ENCODE results near the gene KIF22. TPM values are rescaled to one million over a fixed set of nuclear protein-coding genes. Genes with fewer than 3 reads are reported as not detected.

Gene KIF22
- total RNA-seq, 3 donors from 2014 or later (not counting 1 experiment from before 2014, with no cell fraction given): 73.4 to 96.0 (median 86.5) TPM

DNA sequence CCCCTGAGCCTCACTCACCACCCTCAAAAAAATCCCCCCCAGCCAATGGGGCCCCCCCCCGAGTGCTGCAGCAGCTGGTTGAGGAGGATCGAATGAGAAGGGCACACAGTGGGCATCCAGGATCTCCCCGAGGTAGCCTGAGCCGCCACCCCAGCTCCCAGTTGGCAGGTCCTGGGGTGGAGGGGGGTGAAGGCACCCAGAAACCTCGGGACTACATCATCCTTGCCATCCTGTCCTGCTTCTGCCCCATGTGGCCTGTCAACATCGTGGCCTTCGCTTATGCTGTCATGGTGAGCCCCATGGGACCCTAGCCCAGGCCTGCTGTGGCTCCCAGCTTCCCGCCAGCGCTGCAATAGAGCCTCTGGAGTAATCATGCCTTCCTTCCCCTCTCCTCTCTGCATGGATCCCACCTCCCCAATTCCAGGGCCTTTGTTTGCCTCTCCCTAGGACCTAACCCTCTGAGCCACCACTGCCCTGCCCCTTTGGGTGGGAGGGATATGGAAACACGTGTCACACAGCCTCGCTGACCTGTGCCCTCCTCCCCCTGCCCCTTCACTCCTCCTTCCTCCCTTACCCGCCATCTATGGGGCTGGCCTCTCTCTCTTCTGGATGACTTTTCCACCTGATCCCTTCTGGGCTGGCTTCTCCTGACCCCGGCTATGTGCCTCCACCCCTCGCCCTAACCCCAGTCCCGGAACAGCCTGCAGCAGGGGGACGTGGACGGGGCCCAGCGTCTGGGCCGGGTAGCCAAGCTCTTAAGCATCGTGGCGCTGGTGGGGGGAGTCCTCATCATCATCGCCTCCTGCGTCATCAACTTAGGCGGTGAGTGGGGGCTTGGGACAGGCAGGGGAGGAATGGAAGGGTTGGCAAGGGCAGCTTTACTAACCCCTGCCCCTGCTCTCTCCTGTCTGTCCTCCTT, 23.4 kb downstream of the KIF22 start:
- Histone ChIP-seq H3K36me3 (ENCODE audit: control insufficient read depth, insufficient read depth, low read length) (peaks cover 21% of the 10 kb centered on the region), H3K4me1 (ENCODE audit: control insufficient read depth, insufficient read depth, low read length) (peaks cover 64% of the 10 kb centered on the region), H3K27me3 (ENCODE audit: control insufficient read depth, insufficient read depth, low read length) (no peaks in the 10 kb centered on the region), H3K4me3 (ENCODE audit: low read length) (no peak overlapping the region), H3K27ac (ENCODE audit: low read length) (no peak overlapping the region), H3K9me3 (ENCODE audit: control insufficient read depth, insufficient read depth, low read length) (no peaks in the 10 kb centered on the region)
- 93% methylated on average over 23 of the region's 24 CpGs for WGBS (ENCODE audit: insufficient coverage)
- Mint-ChIP-seq H3K4me1 (peaks cover 50 to 72% of the 10 kb centered on the region in 2 donors), H3K27me3 (ENCODE audit: low read depth in 2 of 2) (peaks cover 0 to 2% of the 10 kb centered on the region in 2 donors), H3K4me3 (peak overlapping the region; percentile 31), H3K27ac (no peak overlapping the region), H3K36me3 (peaks cover 5% of the 10 kb centered on the region), H3K9me3 (no peaks in the 10 kb centered on the region)
- no peak for ATAC-seq
- DNase-seq: peak in 1 of 2 donors; percentile 21
- TF ChIP-seq, protein P1, sequence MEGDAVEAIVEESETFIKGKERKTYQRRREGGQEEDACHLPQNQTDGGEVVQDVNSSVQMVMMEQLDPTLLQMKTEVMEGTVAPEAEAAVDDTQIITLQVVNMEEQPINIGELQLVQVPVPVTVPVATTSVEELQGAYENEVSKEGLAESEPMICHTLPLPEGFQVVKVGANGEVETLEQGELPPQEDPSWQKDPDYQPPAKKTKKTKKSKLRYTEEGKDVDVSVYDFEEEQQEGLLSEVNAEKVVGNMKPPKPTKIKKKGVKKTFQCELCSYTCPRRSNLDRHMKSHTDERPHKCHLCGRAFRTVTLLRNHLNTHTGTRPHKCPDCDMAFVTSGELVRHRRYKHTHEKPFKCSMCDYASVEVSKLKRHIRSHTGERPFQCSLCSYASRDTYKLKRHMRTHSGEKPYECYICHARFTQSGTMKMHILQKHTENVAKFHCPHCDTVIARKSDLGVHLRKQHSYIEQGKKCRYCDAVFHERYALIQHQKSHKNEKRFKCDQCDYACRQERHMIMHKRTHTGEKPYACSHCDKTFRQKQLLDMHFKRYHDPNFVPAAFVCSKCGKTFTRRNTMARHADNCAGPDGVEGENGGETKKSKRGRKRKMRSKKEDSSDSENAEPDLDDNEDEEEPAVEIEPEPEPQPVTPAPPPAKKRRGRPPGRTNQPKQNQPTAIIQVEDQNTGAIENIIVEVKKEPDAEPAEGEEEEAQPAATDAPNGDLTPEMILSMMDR (IDR thresholded peaks at IDR 0.05): no peak
- intact Hi-C loops (cut with micrococcal nuclease): no loop called here

DNA sequence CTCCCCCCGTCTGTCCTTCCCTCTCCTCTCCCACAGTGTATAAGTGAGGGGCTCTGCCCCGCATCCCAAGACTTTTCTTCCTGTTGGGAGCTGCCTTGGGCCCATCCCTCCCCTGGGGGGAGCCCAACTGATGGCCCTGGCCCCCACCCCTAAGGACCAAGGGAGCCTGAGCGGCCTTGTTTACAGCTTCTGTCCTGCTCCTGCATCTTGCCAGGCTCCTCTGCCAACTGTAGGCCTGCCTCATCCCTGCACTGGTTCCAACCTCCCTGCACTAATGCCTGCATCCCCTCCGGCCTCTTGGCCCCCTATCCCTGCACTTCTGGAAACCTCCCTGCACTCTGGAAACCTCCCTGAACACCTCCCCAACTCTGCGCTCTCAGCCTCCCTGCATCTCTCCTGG, 24.0 kb downstream of the KIF22 start:
- TF ChIP-seq, protein P1 (IDR thresholded peaks at IDR 0.05): no peak
- Histone ChIP-seq H3K27ac (ENCODE audit: low read length) (no peak overlapping the region), H3K36me3 (ENCODE audit: control insufficient read depth, insufficient read depth, low read length) (peaks cover 19% of the 10 kb centered on the region), H3K4me1 (ENCODE audit: control insufficient read depth, insufficient read depth, low read length) (peaks cover 63% of the 10 kb centered on the region), H3K4me3 (ENCODE audit: low read length) (no peak overlapping the region), H3K27me3 (ENCODE audit: control insufficient read depth, insufficient read depth, low read length) (no peaks in the 10 kb centered on the region), H3K9me3 (ENCODE audit: control insufficient read depth, insufficient read depth, low read length) (no peaks in the 10 kb centered on the region)
- Mint-ChIP-seq H3K4me1 (peaks cover 51 to 77% of the 10 kb centered on the region in 2 donors), H3K27ac (peak overlapping the region; percentile 94 to 98), H3K9me3 (no peaks in the 10 kb centered on the region), H3K36me3 (peaks cover 5% of the 10 kb centered on the region), H3K4me3 (peak overlapping the region; percentile 99), H3K27me3 (ENCODE audit: low read depth in 2 of 2) (peaks cover 0 to 2% of the 10 kb centered on the region in 2 donors)
- DNase-seq (no peak), ATAC-seq (no peak)
- 97% methylated on average over 4 of the region's 5 CpGs for WGBS (ENCODE audit: insufficient coverage)
- intact Hi-C loops (cut with micrococcal nuclease): no loop called here

DNA sequence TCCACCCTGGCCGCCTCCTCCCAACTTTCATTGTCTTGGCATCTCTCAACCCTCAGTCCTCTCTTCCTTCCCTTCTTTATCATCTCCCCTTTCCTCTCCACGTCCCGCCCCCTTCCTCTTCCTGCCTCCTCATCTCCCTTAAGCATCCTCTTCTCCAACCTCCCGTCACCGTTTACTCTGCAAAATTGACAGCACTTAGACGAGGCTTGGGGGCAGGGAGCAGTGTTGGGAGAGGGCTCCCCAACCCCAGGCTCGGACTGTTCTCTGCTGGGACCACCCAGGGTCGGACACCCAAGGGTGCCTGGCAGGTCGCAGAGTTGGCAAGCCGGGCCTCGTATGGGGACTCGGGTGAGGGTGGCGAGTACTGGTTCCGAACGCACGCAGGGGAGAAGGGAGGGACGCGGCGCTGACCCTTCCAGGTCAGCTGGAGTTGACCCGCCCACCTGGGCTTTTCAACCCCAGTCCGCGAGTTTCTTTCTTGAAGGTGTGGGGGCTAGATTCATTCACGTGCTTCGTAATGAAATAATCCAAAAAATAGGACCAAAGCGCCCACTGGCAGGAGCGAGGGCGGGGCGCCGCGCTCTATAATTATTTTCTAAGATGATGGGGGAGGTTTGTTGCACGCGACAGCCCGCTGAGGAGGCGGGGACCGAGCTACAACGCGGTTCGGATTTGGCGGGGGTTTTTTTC, 24.6 kb downstream of the KIF22 start:
- peaks cover 15% of the 10 kb centered on the region for H3K36me3 ChIP-seq (ENCODE audit: control insufficient read depth, insufficient read depth, low read length)
- ATAC-seq: no peak
- H3K4me3 ChIP-seq (ENCODE audit: low read length): peak overlapping the region; percentile 79
- Mint-ChIP-seq H3K9me3 (no peaks in the 10 kb centered on the region), H3K27ac (peak overlapping the region; percentile 94 to 98), H3K4me1 (peaks cover 57 to 81% of the 10 kb centered on the region in 2 donors), H3K36me3 (peaks cover 5% of the 10 kb centered on the region), H3K4me3 (peak overlapping the region; percentile 99), H3K27me3 (ENCODE audit: low read depth in 2 of 2) (peaks cover 0 to 2% of the 10 kb centered on the region in 2 donors)
- TF ChIP-seq, protein P1 (IDR thresholded peaks at IDR 0.05): no peak
- H3K4me1 ChIP-seq (ENCODE audit: control insufficient read depth, insufficient read depth, low read length): peaks cover 63% of the 10 kb centered on the region
- no peaks in the 10 kb centered on the region for H3K27me3 ChIP-seq (ENCODE audit: control insufficient read depth, insufficient read depth, low read length)
- DNase-seq: peak in 1 of 2 donors; percentile 40
- WGBS (ENCODE audit: insufficient coverage): 12% methylated on average over 33 of the region's 39 CpGs
- intact Hi-C loops (cut with micrococcal nuclease): loop anchor here (5.0 kb wide), 1 partner anchor 47 kb away; the partner anchor contains the start of gene CDIPT
- H3K9me3 ChIP-seq (ENCODE audit: control insufficient read depth, insufficient read depth, low read length): no peaks in the 10 kb centered on the region
- no peak overlapping the region for H3K27ac ChIP-seq (ENCODE audit: low read length)
